ENCODE results near the gene IGLL5. TPM values are rescaled to one million over a fixed set of nuclear protein-coding genes. Genes with fewer than 3 reads are reported as not detected.

IGLL5 gene
- total and polyA plus RNA-seq, 8 donors: 2.0 to 53.1 (median 19.8) TPM; not detected in 2

DNA sequence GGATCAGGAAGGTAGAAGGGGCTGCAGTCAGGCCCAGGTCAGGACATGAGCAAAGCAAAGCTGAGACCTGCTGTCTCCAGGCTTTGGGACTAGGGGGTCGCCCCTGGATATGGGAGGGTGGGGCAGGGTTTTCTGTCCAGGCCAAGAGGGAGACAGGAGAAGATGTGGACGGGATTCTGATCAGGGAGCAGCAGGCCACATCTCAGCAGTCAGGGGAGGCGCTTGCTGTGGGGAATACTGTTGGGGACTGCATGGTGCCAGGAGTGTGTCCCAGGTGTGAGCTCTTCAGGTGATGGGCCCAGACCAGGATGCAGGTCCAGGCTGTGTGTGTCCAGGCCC is 29.3 kb downstream of the IGLL5 start:
- intact Hi-C loops (cut with DNase I; ENCODE audit: low total_unique reads): no loop called here
- no peak overlapping the region for H3K27ac ChIP-seq
- no peak for DNase-seq
- TF ChIP-seq POLR2A (IDR thresholded peaks at IDR 0.05): no peak
- TF ChIP-seq, protein P1, sequence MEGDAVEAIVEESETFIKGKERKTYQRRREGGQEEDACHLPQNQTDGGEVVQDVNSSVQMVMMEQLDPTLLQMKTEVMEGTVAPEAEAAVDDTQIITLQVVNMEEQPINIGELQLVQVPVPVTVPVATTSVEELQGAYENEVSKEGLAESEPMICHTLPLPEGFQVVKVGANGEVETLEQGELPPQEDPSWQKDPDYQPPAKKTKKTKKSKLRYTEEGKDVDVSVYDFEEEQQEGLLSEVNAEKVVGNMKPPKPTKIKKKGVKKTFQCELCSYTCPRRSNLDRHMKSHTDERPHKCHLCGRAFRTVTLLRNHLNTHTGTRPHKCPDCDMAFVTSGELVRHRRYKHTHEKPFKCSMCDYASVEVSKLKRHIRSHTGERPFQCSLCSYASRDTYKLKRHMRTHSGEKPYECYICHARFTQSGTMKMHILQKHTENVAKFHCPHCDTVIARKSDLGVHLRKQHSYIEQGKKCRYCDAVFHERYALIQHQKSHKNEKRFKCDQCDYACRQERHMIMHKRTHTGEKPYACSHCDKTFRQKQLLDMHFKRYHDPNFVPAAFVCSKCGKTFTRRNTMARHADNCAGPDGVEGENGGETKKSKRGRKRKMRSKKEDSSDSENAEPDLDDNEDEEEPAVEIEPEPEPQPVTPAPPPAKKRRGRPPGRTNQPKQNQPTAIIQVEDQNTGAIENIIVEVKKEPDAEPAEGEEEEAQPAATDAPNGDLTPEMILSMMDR (IDR thresholded peaks at IDR 0.05): no peak
- no peak for TF ChIP-seq EP300 (IDR thresholded peaks at IDR 0.05)
- TF ChIP-seq POLR2AphosphoS5 (IDR thresholded peaks at IDR 0.05): no peak
- no peaks in the 10 kb centered on the region for H3K36me3 ChIP-seq
- H3K9me3 ChIP-seq: no peaks in the 10 kb centered on the region
- 79 to 93% (median 91%) methylated on average over 3 of the region's 3 CpGs for WGBS, 5 donors
- H3K27me3 ChIP-seq: no peaks in the 10 kb centered on the region
- H3K4me3 ChIP-seq: no peak overlapping the region
- no peaks in the 10 kb centered on the region for H3K4me1 ChIP-seq

DNA sequence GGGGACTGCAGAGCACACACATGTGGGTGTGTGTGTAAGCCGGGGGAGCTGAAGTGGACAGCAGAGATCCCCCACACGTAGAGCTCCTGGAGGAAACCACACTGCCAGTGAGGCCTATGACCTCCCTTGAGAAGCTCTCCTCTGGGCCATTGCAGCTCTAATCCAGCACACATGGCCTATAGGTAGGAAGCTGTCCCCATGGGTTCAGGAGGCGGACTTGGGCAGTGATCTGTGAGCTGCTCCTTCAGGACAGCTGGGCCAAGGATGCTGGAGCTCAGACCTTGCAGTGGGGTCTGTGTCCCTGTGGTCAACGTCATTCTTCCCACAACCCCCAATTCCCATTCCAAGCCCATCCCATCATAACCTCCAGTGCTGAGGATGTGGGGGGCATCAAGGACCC is 29.8 kb downstream of the IGLL5 start:
- no peak for TF ChIP-seq POLR2AphosphoS5 (IDR thresholded peaks at IDR 0.05)
- no peak for TF ChIP-seq EP300 (IDR thresholded peaks at IDR 0.05)
- TF ChIP-seq, protein P1 (IDR thresholded peaks at IDR 0.05): no peak
- no peak for TF ChIP-seq POLR2A (IDR thresholded peaks at IDR 0.05)
- H3K36me3 ChIP-seq: no peaks in the 10 kb centered on the region
- H3K4me3 ChIP-seq: no peak overlapping the region
- intact Hi-C loops (cut with DNase I; ENCODE audit: low total_unique reads): no loop called here
- no peaks in the 10 kb centered on the region for H3K4me1 ChIP-seq
- DNase-seq: no peak
- no peaks in the 10 kb centered on the region for H3K27me3 ChIP-seq
- H3K27ac ChIP-seq: no peak overlapping the region
- no peaks in the 10 kb centered on the region for H3K9me3 ChIP-seq
- WGBS, 5 donors: 82 to 93% (median 88%) methylated on average over 3 to 4 of the region's 4 CpGs

DNA sequence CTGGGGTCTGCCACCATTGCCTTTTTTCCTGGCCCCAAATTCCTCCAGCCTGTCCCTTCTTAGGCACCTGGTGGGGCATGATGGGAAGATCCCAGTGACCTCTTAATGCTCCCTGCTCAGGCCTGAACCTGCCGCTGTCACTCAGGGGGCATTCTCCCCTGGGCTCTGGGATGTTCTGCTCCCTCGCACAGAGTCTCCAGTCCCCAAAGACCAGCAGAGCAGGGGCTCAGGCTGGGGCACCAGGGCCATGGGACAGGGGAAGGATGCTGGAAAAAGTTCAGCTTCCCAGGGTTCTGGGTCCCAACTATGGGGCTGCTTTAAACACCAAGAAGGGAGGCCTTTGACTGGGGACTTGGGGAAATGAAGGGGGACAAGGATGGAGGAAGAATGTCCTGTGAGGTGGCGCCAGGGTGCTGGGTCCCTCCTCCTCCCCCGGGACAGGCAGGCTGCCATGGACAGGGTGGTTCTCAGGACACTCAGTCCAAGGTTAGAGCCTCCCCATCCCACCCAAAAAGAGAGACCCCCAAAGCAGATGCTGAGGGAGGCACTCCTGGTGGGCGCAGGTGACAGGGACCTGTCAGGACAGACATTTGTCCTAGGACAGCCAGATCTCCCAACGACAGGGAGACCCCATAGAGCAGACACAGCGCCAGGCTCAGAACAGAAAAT is 30.8 kb downstream of the IGLL5 start:
- Histone ChIP-seq H3K36me3 (no peaks in the 10 kb centered on the region), H3K4me1 (no peaks in the 10 kb centered on the region), H3K9me3 (no peaks in the 10 kb centered on the region), H3K27me3 (no peaks in the 10 kb centered on the region), H3K27ac (no peak overlapping the region), H3K4me3 (no peak overlapping the region)
- no peak for TF ChIP-seq POLR2AphosphoS5 (IDR thresholded peaks at IDR 0.05)
- intact Hi-C loops (cut with DNase I; ENCODE audit: low total_unique reads): no loop called here
- DNase-seq: no peak
- WGBS, 5 donors: 66 to 87% (median 81%) methylated on average over 6 to 7 of the region's 7 CpGs

DNA sequence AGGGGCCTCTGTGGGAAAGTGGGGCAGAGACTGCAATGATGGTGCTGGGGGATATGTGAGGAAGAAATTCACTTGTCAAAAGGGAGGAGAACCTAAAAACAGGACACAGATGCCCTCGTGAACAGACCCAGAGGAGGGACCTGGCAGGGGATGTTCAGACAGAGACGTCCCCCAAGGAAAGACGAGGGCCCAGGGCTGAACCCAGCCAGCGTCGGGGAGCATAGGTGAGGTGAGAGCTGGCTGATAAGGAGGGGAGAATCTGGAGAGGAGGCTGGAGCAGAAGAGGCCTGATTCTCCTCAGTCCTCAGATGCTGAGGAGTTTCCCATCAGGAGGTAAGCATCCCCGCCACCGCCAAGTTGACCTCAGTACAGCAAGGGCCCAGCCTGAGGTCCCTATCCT is 31.4 kb downstream of the IGLL5 start:
- TF ChIP-seq POLR2A (IDR thresholded peaks at IDR 0.05) (no peak), POLR2AphosphoS5 (IDR thresholded peaks at IDR 0.05) (no peak), EP300 (IDR thresholded peaks at IDR 0.05) (no peak)
- TF ChIP-seq, protein P1 (IDR thresholded peaks at IDR 0.05): no peak
- no peak overlapping the region for H3K4me3 ChIP-seq
- intact Hi-C loops (cut with DNase I; ENCODE audit: low total_unique reads): no loop called here
- DNase-seq: no peak
- H3K27me3 ChIP-seq: no peaks in the 10 kb centered on the region
- no peaks in the 10 kb centered on the region for H3K9me3 ChIP-seq
- 72 to 90% (median 88%) methylated on average over 7 of the region's 7 CpGs for WGBS, 5 donors
- H3K27ac ChIP-seq: no peak overlapping the region
- no peaks in the 10 kb centered on the region for H3K36me3 ChIP-seq
- no peaks in the 10 kb centered on the region for H3K4me1 ChIP-seq

DNA sequence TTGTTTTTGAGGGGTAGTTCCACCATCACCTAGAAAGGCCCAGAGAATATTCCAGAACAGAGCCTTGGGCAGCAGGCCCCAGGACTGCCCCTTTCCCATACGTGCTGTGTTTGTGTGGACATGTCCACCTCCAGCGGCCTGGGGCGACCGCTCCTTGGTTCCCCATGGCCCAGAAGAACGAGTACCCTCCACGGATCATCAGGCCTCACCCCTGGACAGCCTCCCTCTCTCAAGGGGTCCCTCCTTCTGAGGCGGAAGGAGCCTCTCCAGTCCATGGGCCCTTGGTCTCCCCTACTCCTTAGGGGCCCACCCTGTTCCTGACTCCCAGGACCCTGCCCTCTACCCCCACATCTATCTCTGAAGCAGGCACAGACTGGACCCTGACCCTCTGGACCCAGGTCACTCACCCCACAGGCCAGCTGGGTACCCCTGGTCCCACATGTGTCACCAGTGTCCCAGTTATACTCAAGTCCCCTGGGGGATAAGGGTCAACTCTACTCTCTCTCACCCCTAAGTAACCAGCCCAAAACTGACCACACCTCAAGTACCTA is 32.6 kb downstream of the IGLL5 start:
- Histone ChIP-seq H3K9me3 (no peaks in the 10 kb centered on the region), H3K4me3 (no peak overlapping the region), H3K4me1 (no peaks in the 10 kb centered on the region), H3K27ac (no peak overlapping the region), H3K27me3 (peaks cover 0 to 5% (median 0%) of the 10 kb centered on the region in 3 donors), H3K36me3 (no peaks in the 10 kb centered on the region)
- intact Hi-C loops (cut with DNase I; ENCODE audit: low total_unique reads): no loop called here
- DNase-seq: no peak
- WGBS, 5 donors: 84 to 90% (median 87%) methylated on average over 7 of the region's 7 CpGs
- TF ChIP-seq EP300 (IDR thresholded peaks at IDR 0.05) (no peak), POLR2AphosphoS5 (IDR thresholded peaks at IDR 0.05) (no peak), POLR2A (IDR thresholded peaks at IDR 0.05) (no peak)
- TF ChIP-seq, protein P1 (IDR thresholded peaks at IDR 0.05): no peak

All from stomach (tissue), 9 donors.